Measurements from ENCODE around the gene PDE6G.

PDE6G gene

GRCh38 chr17:81656118-81656743 lies at the start of gene PDE6G:
PDE6G (minus strand) TSS chr17:81656542; CDS start chr17:81653305, 3,237 bp downstream.
- FAIRE-seq = no peak
- TF ChIP-seq CTCF (IDR thresholded peaks at IDR 0.05; ENCODE audit: insufficient read depth, missing control alignments) = no peak
- DNase-seq (ENCODE audit: insufficient read length, low spot score) = no peak

GRCh38 chr17:81705518-81706231 lies 49.3 kb upstream of the PDE6G start:
- no peak for TF ChIP-seq CTCF (IDR thresholded peaks at IDR 0.05; ENCODE audit: insufficient read depth, missing control alignments)
- no peak for FAIRE-seq
- DNase-seq (ENCODE audit: insufficient read length, low spot score) = no peak

GRCh38 chr17:81703747-81704654 lies 47.7 kb upstream of the PDE6G start:
- TF ChIP-seq CTCF (IDR thresholded peaks at IDR 0.05; ENCODE audit: insufficient read depth, missing control alignments) = no peak
- FAIRE-seq = no peak
- no peak for DNase-seq (ENCODE audit: insufficient read length, low spot score)

- peak; percentile 98 for DNase-seq (ENCODE audit: insufficient read length, low spot score)
- TF ChIP-seq CTCF (IDR thresholded peaks at IDR 0.05; ENCODE audit: insufficient read depth, missing control alignments) = peak; percentile 3
- no peak for FAIRE-seq
These were observed 46.8 kb upstream of the PDE6G start, which contains the start of gene MRPL12 for GRCh38 chr17:81702934-81703746. MRPL12 (plus strand) TSS chr17:81703367; CDS start chr17:81703502, 135 bp downstream.

GRCh38 chr17:81701288-81702071 lies 45.1 kb upstream of the PDE6G start:
- DNase-seq (ENCODE audit: insufficient read length, low spot score) (no peak), FAIRE-seq (no peak)
- TF ChIP-seq CTCF (IDR thresholded peaks at IDR 0.05; ENCODE audit: insufficient read depth, missing control alignments) = peak; percentile 6
